DMS53 treated with DMSO at 0.1 percent for 48 hours (cell line): Measurements from ENCODE around the gene LRRC31.

Experiments
- DNase-seq: peaks from one replicate; lab custom pipeline; 2025; ENCODE audit not compliant: unreplicated experiment; lab: John Stamatoyannopoulos, UW

Gene LRRC31

DNA sequence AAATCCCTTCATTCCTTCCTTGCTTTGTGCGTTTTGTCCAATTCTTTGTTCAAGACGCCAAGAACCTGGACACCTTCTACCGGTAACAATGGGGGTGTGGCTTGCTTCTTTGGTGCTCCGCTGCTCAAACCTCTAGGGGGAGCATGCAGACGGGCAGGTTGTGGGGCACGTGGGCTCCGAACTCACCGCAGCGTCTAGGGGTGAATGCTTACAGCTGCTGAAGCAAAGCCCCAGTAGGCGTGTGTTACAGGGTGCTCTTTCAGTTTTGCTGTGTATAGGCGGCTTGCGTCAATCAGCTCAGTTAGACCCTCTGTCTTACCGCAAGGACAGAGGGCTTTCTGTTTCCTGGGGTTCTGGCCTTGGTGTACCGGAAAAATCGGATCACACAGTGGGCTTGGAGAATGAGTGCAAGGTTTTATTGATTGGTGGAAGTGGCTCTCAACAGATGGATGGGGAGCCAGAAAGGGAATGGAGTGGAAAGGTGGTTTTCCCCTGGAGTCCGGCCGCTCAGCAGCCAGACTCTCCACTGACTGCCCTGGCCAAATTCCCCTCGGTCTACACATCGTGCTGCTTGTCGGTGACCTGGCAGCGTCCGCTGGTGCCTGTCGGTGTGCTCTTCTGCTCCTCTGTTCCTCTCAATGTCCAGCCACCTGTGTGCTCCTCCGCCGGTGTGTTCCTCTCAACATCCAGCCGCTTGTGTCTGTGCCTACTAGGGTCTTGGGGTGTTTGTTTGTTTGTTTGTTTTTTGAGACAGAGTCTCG, 55.8 kb downstream of the LRRC31 start:
- peak; percentile 57 for DNase-seq

- peak; percentile 40 for DNase-seq
Observed at GRCh38 chr3:169813278-169813677, 56.5 kb downstream of the LRRC31 start.

- DNase-seq = peak; percentile 83
Observed at GRCh38 chr3:169812332-169813235, 57.2 kb downstream of the LRRC31 start, which contains the start of the genes LRRC34 and LRRIQ4. TSS of gene LRRC34 (minus strand) at chr3:169812904. CDS start at chr3:169812548, 356 bp downstream. TSS of gene LRRIQ4 (plus strand) at chr3:169812870. CDS start at chr3:169821922, 9,052 bp downstream.

- peak; percentile 50 for DNase-seq
Observed at GRCh38 chr3:169811631-169812331, 58.0 kb downstream of the LRRC31 start.

DNA sequence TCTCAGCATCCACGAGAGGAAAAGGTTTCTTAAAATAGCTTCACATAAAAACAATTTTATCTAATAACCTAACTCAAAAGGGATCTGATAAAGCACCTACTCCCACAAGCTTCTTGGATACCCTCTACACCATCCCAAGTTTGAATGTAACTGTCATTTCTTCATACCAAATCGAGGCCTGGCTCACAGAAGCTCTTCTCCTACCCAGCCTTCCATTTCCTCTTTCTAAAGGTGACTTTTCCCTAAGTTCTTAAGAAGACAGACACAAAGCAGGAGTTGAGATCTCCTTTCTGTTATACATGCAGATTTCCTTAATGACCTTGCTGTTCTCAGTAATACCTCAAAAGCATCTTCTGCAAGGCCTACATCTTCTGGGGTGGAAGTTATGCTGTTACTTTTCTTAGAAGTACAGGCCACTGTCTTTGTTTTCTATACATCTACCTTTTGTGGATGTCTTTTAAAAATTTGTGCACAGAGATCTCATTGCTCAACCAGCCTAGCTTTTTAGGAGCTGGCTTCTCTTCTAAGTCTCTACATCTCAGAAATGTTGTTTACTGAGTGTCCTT, 60.4 kb downstream of the LRRC31 start:
- no peak for DNase-seq

DNA sequence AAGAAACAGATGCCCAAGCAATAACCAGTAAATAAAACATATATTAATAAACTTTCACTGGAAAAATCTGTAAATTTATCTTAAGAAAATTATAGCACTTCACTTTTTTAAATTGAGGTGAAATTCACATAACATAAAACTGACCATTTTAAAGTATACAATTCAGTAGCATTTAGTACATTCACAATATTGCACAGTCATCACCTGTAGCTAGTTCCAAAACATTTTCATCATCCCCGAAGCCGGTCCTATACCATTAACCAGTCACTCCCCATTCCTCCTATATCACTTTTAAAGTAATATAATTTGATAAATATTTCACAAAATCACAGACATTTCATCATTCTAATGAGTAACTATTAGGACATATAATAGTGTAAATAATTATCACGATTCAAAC, 65.1 kb downstream of the LRRC31 start:
- no peak for DNase-seq

DNA sequence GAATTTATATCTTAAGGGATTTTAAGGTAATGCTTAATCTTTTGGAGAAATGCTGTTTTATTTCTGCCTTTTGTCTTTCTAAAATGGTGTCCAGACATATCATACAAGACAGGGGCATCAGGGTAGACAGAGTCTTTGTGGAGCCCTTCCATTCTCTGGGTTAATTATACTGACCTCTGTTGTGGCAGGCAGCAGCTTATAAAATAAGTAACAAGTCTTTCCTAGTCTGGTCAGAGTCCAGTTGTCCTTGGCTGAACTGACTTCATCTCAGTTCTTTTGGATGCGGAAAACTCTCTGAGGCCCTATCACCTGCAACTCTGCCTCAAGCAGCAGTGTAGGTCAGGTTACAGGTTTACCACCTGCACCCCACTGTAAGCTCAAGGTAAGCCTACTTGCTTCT, 77.4 kb downstream of the LRRC31 start:
- no peak for DNase-seq

DNA sequence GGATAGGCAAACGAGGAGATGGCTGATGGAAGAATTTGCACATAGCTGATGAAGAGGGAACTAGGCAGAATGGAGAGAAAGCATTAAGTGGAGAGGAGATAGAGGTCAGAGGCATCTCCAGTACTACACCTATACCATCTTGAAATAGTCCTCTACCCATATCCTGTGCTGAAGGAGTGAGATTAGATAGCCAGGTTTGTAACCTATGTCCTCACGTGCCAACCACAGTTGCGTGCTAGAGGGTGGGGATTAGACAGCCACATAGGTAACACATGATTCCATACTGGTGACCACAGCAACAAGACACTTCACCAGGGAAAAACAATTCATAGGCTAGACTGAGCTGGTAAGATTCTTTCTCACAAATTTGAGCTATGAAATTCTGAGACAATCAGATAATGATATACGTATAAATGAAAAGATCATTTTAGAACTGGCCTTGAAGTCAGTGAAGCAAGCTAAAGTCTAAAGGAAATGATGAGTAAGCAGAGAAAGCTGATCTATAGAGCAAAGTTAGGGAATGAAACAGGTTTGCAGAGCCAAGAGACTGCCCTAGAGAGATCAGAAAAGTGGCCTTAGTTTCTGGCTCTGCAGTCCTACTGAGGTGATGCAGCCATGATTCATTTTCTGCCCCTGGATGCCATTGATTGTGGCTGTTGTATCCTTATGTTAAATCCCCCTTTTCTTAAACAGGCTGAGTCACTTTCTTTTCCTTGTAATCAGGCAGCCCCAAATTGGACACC, 78.9 kb downstream of the LRRC31 start:
- no peak for DNase-seq

DNA sequence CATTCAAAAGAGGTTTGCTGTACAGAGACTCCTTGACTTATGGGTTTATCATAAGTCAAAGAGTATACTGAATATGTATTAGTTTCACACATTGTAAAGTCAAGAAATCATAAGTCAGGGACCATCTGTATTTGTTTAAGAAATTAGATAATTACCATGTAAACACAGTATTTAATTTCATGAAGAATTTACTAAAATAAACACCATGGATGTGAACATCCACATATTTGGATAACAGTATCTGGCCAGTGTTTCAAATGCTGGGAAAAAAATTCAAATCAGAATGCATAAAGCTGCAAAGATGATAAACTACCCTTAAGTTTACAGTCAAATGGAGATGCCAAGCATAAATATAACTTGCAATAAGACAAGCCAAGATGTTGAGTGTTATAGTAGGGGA, 79.5 kb downstream of the LRRC31 start:
- DNase-seq = no peak
